GM18526 (cell line): ENCODE data around the gene DPH3.

ENCODE experiments used
- POLR2A ChIP-seq: IDR thresholded peaks from 3 replicates; pipeline ENCODE4 v1.6.1; 2011; ENCODE audit not compliant: insufficient read length; ENCODE audit errors: extremely low read depth

DPH3 gene

DNA sequence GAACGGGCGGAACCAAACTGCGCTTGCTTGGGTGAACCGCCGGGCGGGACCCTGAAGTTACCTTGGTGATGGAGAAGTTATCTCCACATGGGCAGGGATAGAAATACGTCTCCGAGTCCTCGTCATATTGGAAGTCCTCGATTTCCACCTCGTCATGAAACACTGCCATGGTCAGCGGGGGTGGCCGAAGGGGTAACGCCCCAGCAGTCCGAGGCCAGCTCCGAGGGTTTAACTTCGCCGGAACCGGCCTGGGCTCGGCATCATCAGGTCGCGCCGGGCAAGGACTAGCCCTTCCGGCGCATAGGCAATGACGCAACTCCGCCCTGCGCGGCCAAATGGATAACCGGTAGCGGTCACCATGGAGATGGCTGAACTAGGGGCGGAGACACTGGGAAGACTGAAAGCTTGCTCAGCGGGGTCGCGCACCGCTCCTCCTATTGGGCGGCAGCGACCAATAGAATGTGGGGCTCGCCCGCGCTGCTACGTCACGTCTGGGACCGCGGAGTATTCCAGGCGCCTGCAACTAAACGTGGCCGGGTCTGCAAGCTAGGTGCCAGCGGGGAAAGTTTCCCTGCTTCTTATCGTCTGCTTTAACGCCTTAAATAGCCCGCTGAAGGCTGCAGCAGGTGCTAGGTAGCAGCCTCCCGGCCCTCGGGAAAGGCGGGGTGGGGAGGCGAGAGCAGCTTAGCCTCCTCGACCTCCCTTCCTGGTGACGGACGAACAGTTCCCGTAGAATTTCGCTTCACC lies at the start of gene DPH3, which contains the start of gene OXNAD1:
Gene DPH3 (minus strand): TSS at position 236 of the 747 bp plus-strand sequence. CDS start 67 bp downstream, at position 169.
Gene OXNAD1 (plus strand): TSS at position 505 of the 747 bp plus-strand sequence. CDS start 5,741 bp downstream, outside the sequence.
- peak; percentile 78 for TF ChIP-seq POLR2A

DNA sequence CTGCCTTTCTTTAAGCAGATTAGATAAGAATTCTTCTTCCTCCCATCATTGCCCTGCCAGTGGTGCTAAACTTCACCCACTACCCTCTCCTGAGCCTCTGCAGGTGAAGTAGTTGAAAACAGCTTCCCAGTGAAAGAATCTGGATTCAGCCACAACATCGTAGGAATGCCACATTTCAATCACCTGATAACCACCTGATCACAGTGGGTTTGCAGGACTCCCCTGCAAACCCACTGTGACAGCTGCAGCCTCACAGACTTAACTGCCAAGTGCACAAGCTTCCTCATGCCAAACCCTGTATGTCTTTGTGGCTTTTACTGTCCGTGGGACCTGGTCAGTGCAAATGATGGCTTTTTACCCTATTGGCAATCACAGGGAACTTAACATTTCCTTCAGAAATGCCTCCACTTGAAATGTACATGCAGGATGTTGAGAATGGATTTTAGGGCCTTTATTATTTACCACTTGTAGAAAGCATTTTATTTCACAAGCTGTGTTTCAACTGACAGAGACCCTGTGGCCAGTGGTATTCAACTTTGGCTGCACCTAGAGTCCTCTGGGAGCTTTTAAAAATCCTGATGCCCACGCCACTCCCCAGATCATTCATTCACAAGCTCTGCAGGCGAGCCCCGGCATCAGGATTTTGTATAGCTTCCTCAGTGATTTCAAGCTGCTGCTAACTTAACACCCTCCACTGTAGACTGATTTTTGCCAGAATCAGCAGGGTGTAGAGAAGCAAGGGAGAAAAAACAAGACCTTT lies 49.3 kb upstream of the DPH3 start:
- TF ChIP-seq POLR2A = no peak

DNA sequence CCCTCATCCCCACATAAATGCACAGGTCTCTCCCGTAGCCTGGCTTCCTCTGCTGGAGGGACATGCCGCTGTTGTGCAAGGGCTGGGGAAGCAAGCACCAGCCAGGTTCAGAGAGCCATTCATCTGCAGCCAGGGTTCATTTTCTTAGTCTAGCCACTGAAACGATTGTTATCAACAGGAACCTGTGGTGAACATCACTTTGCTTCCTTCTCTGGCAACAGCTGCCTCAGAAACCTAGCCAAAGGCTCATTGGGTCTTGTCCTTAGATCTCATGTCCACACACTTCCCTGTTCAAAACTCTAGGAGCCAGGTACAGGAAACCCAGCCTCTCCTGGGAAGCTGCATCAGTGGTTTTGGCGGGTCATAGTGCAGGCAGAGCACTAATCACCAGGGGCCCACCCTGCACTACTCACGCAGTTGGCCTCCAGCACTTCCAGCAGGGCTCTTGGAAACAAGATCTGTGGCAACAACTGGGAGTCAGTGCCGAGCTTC lies 47.3 kb upstream of the DPH3 start:
- TF ChIP-seq POLR2A = no peak

DNA sequence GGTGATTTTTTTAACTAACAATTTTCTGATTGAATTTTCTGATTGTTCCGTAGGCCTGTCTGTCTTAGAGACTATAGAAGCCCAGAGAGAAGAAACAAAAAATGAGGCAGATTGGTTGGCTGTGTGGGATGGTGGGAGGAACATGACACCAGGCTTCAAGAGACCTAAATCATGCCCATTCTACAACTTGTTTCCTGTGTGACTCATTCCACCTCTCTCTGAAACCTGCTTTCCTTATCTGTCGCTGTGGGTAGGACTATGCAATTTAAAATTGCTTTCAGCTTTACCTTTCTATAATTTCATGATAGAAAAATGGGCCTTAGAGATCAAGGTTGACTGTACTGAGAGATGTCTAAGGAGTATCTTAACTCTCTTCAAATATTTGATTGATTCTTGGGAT lies 44.8 kb upstream of the DPH3 start:
- TF ChIP-seq POLR2A = no peak

DNA sequence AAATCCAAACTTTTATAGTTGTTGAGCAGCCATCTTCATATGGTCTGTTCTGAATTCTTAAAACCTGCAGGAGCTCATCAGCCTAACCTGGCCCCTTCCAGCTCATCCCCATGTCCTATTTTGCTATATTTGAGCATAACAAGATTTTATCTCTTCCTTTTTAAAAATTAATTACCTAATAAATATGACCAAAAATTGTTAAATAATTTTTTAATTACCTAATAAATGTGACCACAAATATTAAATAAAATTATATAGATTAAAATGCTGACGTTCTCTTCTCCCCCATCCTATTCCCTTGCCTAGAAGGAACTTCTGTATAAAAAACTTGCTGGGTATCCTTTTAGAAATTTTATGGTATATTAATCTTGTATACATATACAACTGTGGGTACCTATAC lies 44.0 kb upstream of the DPH3 start:
- no peak for TF ChIP-seq POLR2A

DNA sequence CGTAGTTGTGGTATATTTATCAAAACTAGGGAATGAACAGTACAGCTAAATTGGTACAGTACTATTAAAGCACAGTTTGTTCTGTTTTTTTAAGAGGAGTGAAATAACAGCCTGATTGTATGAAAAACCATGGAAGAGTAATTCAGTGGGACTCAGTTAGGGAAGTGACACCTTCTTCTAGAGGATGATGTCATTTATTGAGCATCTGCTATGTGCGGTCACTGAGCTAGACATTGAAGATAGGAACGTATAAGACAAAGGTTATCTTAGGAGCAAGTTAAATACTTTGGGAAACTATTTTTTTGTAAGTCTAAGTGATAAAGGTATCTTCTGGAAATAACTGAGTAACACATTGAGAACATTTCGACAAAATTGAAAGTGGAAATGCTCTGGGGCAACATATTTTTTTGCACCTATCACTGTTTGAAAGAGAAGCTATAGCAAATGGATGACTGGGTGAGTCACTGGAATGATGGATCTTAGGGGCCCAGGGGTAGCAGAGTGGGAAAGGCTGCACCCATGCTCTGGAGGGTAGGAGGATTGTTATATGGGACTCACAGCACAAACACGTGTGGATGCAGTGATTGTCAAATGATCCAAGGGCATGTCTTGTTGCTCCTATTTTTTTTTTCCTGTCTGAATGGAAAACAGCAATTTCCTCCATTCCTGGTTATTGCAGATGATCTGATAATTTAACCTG lies 43.2 kb upstream of the DPH3 start:
- no peak for TF ChIP-seq POLR2A

DNA sequence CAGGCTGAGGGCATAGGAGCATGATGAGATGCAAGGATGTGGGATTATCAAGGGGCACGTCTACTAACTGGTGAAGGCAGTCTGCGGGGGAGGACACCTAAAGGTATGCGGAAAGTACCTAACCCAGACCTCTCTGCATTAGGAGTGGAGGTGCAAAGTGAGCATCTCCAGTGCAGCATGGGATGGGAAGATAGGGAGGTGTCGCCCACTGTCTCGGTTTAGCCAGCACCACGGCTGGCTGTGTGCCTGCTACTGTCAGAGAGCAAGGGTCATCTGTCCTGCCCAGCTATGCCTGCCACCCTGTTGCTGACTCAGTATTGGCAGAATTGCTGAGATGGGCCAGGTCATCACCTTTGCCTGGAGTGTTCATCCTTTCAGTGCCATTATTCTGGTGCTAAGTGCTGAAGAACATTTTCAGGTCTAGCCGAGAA lies 40.4 kb upstream of the DPH3 start:
- no peak for TF ChIP-seq POLR2A

DNA sequence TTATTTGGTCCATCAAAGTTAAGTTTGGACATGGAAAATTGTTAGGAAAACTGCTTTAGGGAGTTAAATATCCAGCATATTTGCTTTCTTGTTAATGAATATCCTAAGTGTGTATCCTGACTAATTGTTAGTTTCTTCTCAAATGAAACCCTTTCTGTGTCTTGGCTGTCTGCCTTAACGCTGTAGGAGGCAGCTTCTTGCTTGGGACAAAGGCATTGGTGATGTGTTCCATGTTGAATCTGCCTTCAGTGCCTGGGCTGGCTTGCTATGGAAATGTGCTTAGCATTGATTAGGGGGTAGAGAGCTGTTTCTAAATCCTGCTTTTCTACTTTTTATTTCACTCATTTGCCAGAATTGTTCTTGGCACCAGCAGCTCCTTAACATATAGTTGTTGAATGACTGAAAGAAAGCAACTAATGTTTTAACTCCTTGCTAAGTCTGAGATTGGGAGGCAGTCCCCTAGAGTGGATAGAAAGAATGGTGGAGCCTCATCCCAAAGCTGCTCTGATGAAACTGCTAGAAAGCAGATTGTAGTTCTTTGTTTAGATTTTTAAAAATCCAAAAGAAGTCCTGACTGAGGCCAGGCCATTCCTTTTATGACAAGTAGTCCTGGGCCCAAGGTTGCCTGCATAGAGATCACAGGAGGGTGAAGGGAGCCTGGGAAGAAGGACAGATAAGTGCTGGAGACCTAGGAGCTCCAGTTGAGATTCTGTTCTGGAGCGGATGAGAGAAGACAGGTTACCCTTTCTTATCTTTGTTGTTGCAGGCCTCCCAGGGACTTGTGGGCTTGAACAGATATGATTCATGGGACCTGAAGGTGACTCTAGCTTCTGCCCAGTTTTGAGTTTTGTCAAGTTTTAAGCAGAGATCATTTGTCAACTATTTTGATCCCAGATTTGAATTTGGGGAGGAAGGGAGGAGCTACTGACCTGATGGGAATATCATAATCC lies 39.6 kb upstream of the DPH3 start:
- TF ChIP-seq POLR2A = no peak

DNA sequence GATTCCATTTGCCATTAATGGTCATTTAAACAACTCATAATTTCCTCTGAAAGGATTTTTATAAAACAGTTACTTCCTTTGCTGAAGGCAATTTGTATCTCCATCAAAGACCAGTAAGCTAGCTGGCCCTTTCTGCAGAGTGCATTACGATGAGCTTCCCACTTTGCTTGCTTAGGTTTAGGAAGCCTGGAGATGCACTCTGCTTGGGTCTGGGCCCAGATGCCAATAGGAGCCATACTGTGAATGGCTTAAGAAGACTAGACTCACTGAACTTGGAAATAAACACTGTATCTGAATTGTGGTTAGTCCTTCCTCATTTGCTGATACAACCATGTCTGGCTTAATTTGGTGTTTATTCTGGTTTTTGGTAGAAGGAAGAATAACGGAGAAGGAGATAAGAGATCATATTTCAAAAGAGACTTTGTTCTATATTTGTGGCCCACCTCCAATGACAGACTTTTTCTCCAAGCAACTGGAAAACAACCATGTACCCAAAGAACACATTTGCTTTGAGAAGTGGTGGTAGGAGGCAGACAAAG lies 38.4 kb upstream of the DPH3 start:
- no peak for TF ChIP-seq POLR2A

DNA sequence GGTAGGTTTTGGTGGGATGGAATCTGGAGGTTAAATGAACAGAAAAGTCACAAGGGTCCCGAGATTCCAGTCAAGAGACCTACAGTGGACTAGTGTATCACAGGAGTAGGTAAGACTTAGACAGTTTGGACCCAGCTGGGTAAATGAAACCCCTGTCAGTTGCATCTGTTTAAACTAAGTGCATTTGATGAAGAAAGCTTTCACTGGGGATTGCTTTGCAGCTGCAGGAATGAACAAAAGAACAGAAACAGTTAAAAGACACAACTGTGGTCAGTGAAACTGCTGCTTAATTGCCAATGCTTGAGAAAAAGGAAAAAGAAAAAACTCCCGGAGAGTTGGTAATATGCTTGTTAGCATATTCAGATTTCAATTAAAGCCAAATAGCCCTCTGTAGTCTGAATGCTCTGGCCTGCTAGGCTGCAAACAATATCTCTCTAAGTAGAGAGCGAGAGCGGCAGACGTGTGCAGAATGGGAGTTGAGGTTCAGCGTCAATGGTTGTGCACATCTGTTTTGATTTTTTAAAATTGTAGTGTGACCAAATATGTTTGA lies 37.4 kb upstream of the DPH3 start:
- TF ChIP-seq POLR2A = no peak

DNA sequence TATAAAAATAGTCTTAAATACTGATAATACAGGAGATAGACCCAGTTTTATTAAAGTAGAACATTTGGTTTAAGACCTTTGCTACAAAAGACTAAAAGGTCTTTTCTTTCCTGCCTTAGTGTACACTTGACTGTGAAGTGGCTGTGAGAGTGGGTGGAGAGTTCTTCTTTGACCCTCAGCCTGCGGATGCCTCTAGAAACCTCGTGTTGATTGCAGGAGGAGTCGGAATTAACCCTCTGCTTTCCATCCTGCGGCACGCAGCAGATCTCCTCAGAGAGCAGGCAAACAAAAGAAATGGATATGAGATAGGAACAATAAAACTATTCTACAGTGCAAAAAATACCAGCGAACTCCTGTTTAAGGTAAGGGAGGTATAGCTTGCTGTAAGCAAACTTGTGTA lies 36.8 kb upstream of the DPH3 start:
- no peak for TF ChIP-seq POLR2A

DNA sequence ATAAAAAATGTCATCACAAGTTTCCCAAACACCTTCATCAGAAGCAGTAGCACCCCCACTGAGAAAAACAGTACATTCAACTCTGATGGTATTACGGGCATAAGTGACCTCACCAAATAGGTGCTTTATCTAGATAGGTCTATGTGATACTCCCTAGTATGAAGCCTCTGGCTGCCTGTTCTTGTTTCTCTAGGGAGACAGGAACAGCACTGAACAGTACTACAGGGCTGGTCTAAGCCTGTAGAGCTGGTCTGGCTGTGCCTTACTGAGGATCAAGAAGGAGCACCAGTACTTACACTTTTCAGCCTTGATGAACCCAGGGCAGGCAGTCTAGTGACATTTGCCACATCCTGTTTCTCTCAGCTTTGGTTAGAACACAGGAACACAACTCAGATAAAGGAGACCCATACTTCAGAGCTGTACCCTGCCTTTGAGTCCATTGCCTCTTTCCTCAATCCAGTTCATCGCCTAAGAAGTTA lies 36.2 kb upstream of the DPH3 start:
- no peak for TF ChIP-seq POLR2A

DNA sequence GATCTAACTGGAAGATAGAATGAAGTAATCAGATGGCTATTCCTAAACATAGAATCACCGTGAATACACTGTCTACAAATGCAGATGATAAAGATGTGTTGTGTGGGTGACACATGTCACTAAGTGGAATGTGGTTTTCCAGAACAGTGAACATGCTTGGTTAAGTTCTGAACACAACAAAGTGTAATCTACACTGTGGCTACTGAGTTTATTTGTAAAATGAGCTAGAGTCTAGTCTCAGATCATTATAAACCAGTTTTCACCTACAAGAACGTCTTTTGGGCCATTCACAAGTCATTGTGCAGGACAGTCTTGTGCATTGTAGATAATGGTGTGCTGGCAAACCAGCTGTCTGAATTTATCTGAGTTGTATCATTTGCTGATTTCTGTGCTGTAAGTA lies 35.6 kb upstream of the DPH3 start:
- no peak for TF ChIP-seq POLR2A

DNA sequence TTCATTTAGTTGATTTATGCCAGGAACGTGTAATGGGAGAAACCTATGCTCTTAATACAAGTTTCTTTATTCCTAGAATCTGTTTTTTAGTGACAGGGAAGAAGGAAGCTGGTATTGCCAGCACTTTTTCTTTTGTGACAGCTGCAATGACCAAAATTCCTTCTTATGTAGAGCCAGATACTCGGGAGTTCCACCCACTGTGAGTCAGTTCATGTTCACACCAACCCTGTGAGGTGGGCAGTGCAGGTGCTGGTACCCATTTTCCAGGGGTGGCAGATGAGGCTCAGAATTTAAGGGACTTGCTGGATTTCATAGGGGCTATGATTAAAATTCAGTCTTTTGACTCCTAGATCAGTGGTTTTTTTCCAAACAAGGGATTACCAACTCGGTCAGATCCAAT lies 35.0 kb upstream of the DPH3 start:
- TF ChIP-seq POLR2A = no peak
